Lung (tissue), 12 donors: Measurements from ENCODE around the gene FSTL5. TPM values are rescaled to one million over a fixed set of nuclear protein-coding genes. Genes with fewer than 3 reads are reported as not detected.

Source experiments
- ATAC-seq: fragments of 200-7000 bp; cut with Tn5 transposase; one replicate; pipeline ENCODE4 v1.9.1; 2020; ENCODE audit warnings: moderate number of reproducible peaks; ENCODE audit not compliant: insufficient read depth, low FRiP score
- DNase-seq, 3 donors: peaks; one replicate each; pipeline ENCODE4 v3.0.0-alpha.2; 2013 to 2017
- H3K27ac ChIP-seq, 2 donors: one replicate each; pipeline ENCODE4 v1.5.1; 2013; ENCODE audit warnings: mild to moderate bottlenecking in 2 of 2, moderate library complexity in 2 of 2, control low read depth in 1 of 2, inconsistent platforms in 1 of 2, low read depth in 1 of 2, low read length in 1 of 2
- H3K27me3 ChIP-seq, 3 donors: one replicate each; pipeline ENCODE4 v1.5.1; 2013; ENCODE audit warnings: low read length in 2 of 3; ENCODE audit not compliant: control insufficient read depth in 3 of 3, insufficient read depth in 3 of 3
- H3K36me3 ChIP-seq, 4 donors: one replicate each; pipeline ENCODE4 v1.5.1; 2013; ENCODE audit warnings: low read length in 4 of 4, mild to moderate bottlenecking in 1 of 4, moderate library complexity in 1 of 4; ENCODE audit not compliant: control insufficient read depth in 4 of 4, insufficient read depth in 4 of 4
- H3K4me1 ChIP-seq, 5 donors: one replicate each; pipeline ENCODE4 v1.5.1; 2013; ENCODE audit warnings: low read length in 5 of 5, mild to moderate bottlenecking in 2 of 5, moderate library complexity in 1 of 5; ENCODE audit not compliant: control insufficient read depth in 5 of 5, insufficient read depth in 5 of 5
- H3K4me3 ChIP-seq: one replicate; pipeline ENCODE4 v1.5.1; 2013; ENCODE audit warnings: mild to moderate bottlenecking, control low read depth, moderate library complexity
- H3K9ac ChIP-seq, 2 donors: one replicate each; pipeline ENCODE4 v1.5.1; 2013; ENCODE audit warnings: low read length in 2 of 2, control low read depth in 1 of 2; ENCODE audit not compliant: insufficient read depth in 1 of 2
- H3K9me3 ChIP-seq, 4 donors: one replicate each; pipeline ENCODE4 v1.5.1; 2013; ENCODE audit warnings: low read length in 3 of 4, mild to moderate bottlenecking in 1 of 4, moderate library complexity in 1 of 4; ENCODE audit not compliant: control insufficient read depth in 4 of 4, insufficient read depth in 3 of 4
- WGBS, 2 donors: extraction: QIAGEN DNeasy Blood & Tissue Kit; methylation state at CpG; one replicate each; pipeline ENCODE4 v1.1.7; 2013; 5-methylcytosine and 5-hydroxymethylcytosine counted together
- polyA plus RNA-seq, 2 donors: library from polyadenylated mRNA; stranded (reverse); fragments of 200-250 nt; gene quantifications; one replicate each; pipeline ENCODE4 v1.2.1, GENCODE V29; 2013
- total RNA-seq, 2 donors: library from RNA; depleted of rRNA in 1 of 2; stranded (reverse); fragments of >200 nt in 1 of 2; gene quantifications; one replicate each; pipeline ENCODE4 v1.2.1, GENCODE V29; 2014 to 2021
- TF ChIP-seq, protein P1 (sequence below): IDR thresholded peaks from 2 replicates; pipeline ENCODE4 v1.5.1; 2012; ENCODE audit warnings: mild to moderate bottlenecking; ENCODE audit errors: control extremely low read depth, extremely low read depth
- donor health status: control.
- donor health status: control.
- donor health status: Bipolar disorder and iron deficiency.
- donor health status: healthy.
- donor health status: DM: yes; HTN: yes; CAD: no.

The FSTL5 gene
- total and polyA plus RNA-seq, 4 donors, result 0.23 TPM; not detected in 3

DNA sequence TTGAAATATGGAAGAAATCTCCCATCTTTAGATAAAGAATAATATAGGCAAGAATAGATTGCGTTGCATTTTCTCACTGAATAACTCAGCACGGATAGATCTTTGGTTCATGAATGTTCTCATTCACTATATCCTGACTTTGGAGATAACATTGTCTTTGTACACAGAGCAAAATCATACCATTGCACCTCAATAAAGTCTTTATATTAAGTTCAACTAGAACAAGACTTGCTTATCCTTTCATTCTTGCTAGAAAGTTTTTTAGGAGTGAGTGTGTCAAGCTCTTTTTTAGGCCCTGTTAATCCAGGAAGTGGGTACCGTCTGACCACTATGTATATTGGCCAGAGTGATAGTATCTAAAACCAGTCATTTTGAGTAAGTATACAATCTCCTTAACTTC lies 658.7 kb downstream of the FSTL5 start:
- no peaks in the 10 kb centered on the region for H3K36me3 ChIP-seq
- H3K9me3 ChIP-seq, result no peaks in the 10 kb centered on the region
- no peaks in the 10 kb centered on the region for H3K4me1 ChIP-seq
- ATAC-seq, result no peak
- TF ChIP-seq, protein P1, sequence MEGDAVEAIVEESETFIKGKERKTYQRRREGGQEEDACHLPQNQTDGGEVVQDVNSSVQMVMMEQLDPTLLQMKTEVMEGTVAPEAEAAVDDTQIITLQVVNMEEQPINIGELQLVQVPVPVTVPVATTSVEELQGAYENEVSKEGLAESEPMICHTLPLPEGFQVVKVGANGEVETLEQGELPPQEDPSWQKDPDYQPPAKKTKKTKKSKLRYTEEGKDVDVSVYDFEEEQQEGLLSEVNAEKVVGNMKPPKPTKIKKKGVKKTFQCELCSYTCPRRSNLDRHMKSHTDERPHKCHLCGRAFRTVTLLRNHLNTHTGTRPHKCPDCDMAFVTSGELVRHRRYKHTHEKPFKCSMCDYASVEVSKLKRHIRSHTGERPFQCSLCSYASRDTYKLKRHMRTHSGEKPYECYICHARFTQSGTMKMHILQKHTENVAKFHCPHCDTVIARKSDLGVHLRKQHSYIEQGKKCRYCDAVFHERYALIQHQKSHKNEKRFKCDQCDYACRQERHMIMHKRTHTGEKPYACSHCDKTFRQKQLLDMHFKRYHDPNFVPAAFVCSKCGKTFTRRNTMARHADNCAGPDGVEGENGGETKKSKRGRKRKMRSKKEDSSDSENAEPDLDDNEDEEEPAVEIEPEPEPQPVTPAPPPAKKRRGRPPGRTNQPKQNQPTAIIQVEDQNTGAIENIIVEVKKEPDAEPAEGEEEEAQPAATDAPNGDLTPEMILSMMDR, result no peak
- H3K27ac ChIP-seq, result no peak overlapping the region
- no peak overlapping the region for H3K4me3 ChIP-seq
- H3K9ac ChIP-seq, result no peak overlapping the region
- no peaks in the 10 kb centered on the region for H3K27me3 ChIP-seq
- DNase-seq, result no peak
- WGBS, 2 donors, result 90 to 92% methylated on average over 3 of the region's 3 CpGs

DNA sequence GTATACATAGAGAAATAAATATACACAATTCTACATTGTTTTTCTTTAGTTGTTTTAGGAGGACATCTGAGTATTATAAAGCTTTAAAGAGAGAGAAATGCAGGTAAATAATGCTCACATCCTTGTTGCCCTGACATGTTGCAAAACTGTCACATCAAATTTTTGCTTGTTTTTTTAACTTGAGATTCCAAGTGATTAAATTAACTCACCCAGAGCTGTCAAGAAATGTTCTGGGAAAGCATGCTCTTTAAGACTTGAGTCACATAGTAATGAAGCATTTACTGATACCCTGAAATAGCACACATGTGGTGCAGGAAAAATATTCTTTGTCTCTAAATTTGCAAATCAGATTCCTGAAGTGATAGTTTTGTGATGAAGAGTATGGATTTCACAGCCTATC lies 665.6 kb downstream of the FSTL5 start:
- no peak overlapping the region for H3K4me3 ChIP-seq
- no peaks in the 10 kb centered on the region for H3K4me1 ChIP-seq
- H3K27me3 ChIP-seq, result no peaks in the 10 kb centered on the region
- no peak overlapping the region for H3K27ac ChIP-seq
- TF ChIP-seq, protein P1, result no peak
- H3K36me3 ChIP-seq, result no peaks in the 10 kb centered on the region
- H3K9me3 ChIP-seq, result no peaks in the 10 kb centered on the region
- DNase-seq, result no peak
- no peak for ATAC-seq
- H3K9ac ChIP-seq, result no peak overlapping the region

DNA sequence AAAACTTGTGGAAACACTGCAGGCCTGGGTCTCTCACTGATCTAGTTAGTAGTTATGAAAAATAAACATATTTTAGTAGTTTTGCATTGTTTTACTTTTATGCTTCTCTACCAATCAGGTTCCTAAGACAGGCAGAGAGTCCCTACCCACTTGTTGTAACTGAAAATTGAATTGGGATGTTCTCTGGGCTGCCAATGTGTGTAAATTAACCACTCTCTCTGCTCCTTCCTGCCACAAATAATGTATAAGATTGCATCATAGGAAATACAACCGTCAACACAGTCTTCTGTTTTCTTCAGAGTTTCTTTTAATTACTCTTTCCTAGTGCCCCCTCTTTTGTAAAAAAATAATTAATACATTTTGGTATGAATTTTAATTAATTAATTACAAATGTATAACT lies 677.3 kb downstream of the FSTL5 start:
- TF ChIP-seq, protein P1, result no peak
- DNase-seq, result no peak
- Histone ChIP-seq H3K27me3 (no peaks in the 10 kb centered on the region), H3K36me3 (no peaks in the 10 kb centered on the region), H3K4me1 (peaks cover 0 to 5% (median 0%) of the 10 kb centered on the region in 5 donors), H3K9ac (no peak overlapping the region), H3K27ac (no peak overlapping the region), H3K9me3 (no peaks in the 10 kb centered on the region), H3K4me3 (no peak overlapping the region)
- ATAC-seq, result no peak
- WGBS, 2 donors, result 8 to 21% methylated on average over 1 of the region's 1 CpG

DNA sequence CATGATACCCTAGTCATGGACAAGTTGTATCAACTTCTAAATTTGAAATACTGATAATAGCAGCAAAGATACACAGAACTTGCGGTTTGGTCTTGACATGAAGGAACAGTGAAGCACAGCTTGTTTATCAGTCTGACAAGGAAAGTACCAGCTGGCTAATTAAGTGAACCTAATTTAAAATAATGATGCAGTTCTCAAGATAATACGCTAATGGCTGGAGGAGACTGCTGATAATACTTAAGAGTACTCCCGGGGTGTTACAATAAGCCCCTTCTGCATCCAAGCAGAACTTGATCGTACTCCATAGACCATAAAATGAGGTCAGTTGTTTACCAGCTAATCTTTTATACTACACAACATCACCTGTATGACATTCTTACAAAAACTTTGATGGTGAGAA lies 697.5 kb downstream of the FSTL5 start:
- H3K9me3 ChIP-seq, result no peaks in the 10 kb centered on the region
- H3K4me1 ChIP-seq, result no peaks in the 10 kb centered on the region
- H3K36me3 ChIP-seq, result no peaks in the 10 kb centered on the region
- TF ChIP-seq, protein P1, result no peak
- DNase-seq (no peak), ATAC-seq (no peak)
- WGBS, 2 donors, result 75 to 84% methylated on average over 4 of the region's 4 CpGs
- H3K27ac ChIP-seq, result no peak overlapping the region
- no peak overlapping the region for H3K4me3 ChIP-seq
- H3K27me3 ChIP-seq, result no peaks in the 10 kb centered on the region
- no peak overlapping the region for H3K9ac ChIP-seq
